Left cardiac atrium (tissue), 4 donors: ENCODE measurements around the gene RMDN2. TPM values are rescaled to one million over a fixed set of nuclear protein-coding genes. Genes with fewer than 3 reads are reported as not detected.
"Not testable (repeated sequence)": the region's sequence is repeated elsewhere in the genome, so short reads cannot be mapped to it uniquely, and the experiment has no call there.

Experiments used
- ATAC-seq, 2 donors: fragments of 200-7000 bp; cut with Tn5 transposase; one replicate each; pipeline ENCODE4 v1.9.1; 2020; ENCODE audit warnings: mild to moderate bottlenecking in 2 of 2, moderate library complexity in 2 of 2
- DNase-seq: peaks from one replicate; pipeline ENCODE4 v3.0.0-alpha.2; 2020
- intact Hi-C, 2 donors: fragments of 100-400 bp; cut with DNase I; formaldehyde crosslinking; loops; one replicate each; pipeline versions ENCODE4 v1.14.1 to v1.15.1; 2022 to 2023
- total RNA-seq, 2 donors: library from RNA; stranded (reverse); fragmentation: NEBNext Ultra II Directional; extraction: Animal tissue kit (Norgen Biotek cat#: 25700); gene quantifications; one replicate each; pipeline ENCODE4 v1.2.1, GENCODE V29; 2021
- donor health status: DM: no; HTN: yes; CAD: no.
- donor health status: DM: no; HTN: yes; CAD: no; lungs with severe emphysema.
- donor health status: DM: yes; HTN: yes; CAD: no.
- donor health status: Dilated cardiomyopathy.

Gene RMDN2
- total RNA-seq, 2 donors from 2014 or later: 4.6 to 5.8 TPM

DNA sequence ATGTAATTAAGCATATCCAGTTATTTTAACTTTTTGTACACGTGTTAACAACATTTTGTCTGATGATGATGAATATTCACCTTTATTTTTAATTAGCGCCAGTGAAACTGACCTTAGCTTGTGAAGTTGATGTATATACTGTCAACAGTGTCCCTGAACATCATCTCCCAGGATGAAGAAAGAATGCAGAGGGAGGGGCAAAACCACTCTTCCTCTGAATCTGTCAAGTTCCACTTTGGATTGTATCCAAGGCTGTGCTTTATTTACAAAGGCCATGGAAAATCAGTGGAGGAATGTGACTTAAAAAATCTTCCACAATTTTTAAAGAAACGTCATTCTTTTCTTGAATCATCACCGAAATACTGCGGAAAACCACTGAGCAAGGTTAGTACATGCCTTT, 4.5 kb upstream of the RMDN2 start:
- intact Hi-C loops: no loop called here
- DNase-seq: no peak
- ATAC-seq: no peak

DNA sequence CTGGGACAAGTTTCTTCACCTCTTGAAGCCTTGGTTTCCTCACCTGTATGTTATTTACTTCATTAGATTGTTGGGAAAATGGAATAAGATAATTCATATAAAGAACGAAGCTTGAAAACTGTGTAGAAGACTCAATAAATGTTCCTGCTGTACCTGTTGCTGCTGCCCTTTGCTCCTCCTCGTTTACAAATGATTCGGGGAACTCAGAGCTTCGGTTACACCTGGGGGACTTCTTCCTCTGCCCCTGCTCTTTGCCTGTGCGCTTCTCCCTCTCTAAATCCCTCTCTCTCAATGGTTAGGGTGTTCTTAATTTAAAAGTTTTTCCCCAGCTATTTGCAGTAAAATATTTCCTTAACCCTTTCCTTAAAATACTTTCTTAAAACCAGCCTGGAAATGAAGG, 3.3 kb upstream of the RMDN2 start:
- intact Hi-C loops: no loop called here
- no peak for ATAC-seq
- DNase-seq: no peak

DNA sequence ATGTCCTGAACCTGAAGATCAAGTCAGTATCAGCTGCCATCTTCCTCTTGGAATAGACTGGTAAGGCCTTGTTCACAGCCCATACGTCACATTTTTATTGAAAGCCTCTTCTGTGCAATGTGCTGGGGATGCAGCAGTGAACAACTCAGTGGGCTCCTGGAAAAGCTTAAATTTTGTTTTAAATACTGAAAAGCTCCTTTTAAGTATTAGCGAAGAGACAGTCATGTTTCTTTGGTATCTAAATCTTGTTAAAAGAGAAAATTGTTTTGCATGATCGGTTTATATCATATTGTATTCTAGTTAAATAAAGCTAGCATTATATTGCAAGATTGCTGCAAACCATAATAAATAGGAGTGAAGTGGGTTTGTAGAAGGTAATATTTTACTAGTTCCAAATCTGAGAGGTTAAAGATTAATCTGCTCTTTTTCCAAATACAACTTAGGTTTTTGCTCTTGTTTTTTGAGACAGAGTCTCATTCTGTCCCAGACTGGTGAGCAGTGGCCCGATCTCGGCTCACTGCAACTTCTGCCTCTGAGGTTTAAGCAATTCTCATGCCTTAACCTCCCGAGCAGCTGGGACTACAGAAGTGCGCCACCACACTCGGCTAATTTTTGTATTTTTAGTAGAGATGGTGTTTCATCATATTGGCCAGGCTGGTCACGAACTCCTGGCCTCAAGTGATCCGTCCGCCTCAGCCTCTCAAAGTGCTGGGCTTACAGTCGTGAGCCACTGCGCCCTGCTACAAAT, 1.6 kb upstream of the RMDN2 start:
- ATAC-seq (no peak), DNase-seq (no peak)
- intact Hi-C loops: no loop called here

DNA sequence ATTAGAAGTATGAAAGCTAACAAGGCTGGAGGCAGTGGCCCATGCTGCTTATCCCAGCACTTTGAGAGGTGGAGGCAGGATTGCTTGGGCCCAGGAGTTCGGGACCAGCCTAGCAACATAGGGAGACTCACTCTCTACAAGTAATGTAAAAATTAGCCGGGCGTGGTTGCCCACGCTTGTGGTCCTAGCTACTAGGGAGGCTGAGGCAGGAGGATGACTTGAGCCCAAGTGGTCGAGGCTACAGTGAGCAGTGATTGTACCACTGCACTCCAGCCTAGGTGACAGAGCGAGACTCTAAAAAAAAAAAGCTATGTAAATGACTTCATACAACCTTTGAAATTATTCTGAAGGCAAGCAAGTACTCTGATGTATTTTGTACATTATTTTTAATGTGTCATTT, 1.5 kb downstream of the RMDN2 start:
- ATAC-seq (no peak), DNase-seq (no peak)
- intact Hi-C loops: no loop called here

DNA sequence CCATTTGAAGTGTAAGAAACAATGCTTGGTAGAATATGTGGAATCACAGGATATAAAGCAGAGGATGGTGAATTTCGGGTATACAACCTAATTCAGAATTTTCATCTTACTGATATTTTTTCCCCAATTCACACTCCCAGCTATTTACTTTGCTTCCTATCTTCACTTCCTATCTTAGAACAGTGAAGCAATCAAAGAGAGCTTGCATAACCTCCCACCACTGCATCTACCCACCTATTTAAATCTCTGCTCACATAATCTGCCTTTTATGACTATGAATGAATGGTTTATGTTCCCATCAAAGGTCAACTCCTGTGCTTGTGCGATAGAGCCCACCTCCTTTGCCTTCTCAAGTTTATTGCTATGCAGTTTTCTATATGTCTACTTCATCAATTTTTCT, 3.3 kb downstream of the RMDN2 start:
- intact Hi-C loops: no loop called here
- DNase-seq (no peak), ATAC-seq (no peak)

DNA sequence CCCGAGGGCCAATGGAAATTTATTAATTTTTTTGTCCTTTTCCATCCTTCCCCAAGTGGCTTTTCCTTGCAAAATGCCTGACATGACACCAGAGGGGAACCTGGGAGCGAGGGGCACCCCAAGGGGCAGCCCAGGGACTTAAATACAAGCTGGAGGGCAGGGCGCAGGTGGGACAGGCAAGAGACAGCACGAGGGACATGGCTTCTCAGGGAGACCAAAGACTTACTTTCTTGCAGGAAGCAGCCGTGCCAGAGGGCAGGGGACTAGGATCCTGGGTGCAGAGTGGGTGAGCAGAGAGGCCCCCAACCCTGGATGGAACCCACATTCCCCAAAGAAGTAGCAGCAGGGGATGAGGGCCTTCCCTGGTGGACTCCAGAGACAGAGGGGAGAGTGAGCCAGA, 5.3 kb downstream of the RMDN2 start:
- ATAC-seq, DNase-seq, intact Hi-C loops: not testable (repeated sequence)

DNA sequence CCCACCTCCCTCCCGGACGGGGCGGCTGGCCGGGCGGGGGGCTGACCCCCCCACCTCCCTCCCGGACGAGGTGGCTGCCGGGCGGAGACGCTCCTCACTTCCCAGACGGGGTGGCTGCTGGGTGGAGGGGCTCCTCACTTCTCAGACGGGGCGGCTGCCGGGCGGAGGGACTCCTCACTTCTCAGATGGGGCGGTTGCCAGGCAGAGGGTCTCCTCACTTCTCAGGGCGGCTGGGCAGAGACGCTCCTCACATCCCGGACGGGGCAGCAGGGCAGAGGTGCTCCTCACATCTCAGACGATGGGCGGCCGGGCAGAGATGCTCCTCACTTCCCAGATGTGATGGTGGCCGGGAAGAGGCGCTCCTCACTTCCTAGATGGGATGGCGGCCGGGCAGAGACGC, 7.8 kb downstream of the RMDN2 start:
- intact Hi-C loops, DNase-seq: not testable (repeated sequence)

DNA sequence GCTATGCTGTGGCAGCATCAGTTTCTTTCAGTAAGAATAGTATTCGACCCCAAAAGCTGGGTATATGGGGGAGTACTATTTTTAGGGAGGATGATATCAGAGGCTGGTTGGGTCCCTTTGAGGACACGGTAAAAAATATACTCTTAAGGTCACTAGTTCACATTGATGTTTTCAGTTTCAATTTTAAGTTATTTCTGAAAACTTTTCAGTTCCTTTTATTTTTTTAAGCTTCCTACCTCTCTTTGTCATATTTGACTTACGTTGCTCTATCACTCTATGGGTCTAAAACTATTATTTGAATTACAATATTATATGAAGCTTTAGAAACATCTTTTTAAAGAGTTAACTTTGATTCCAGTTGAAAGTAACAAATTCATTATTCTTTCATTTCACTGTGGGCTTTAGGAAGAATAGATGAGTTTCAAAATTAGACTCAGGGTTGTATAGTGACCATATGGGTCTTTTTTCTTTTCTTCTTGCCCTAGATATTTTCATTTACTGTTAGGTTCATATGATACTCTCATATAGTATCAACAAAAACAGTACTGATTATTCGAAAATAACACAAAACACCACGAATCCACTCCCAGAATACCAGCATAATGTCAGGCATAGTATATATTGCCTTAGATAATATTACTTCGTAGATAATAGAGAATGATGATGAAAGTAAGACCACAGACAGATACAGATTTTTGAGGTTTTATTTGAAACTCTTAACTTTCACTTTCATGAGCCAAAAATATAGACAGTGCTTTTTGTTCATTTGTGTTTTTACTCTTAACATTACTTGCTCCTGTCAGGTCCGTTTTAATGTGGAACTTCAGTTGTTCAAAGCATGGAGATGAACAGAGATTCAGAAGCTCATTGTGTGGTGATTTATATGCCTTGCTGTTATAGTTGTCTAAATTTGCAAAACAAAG, 9.8 kb downstream of the RMDN2 start:
- intact Hi-C loops: no loop called here
- ATAC-seq: no peak

More for the DNA sequence above, 7.8 kb downstream of the RMDN2 start:
- not testable (repeated sequence) for ATAC-seq

DNA sequence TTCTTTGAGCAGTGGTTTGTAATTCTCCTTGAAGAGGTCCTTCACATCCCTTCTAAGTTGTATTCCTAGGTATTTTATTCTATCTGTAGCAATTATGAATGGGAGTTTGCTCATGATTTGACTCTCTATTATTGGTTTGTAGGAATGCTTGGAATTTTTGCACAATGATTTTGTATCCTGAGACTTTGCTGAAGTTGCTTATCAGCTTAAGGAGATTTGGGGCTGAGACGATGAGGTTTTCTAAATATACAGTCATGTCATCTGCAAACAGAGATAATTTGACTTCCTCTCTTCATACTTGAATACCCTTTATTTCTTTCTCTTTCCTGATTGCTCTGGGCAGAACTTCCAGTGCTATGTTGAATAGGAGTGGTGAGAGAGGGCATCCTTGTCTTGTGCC, 12.5 kb downstream of the RMDN2 start:
- DNase-seq, intact Hi-C loops, ATAC-seq: not testable (repeated sequence)

More for the DNA sequence above, 9.8 kb downstream of the RMDN2 start:
- no peak for DNase-seq

DNA sequence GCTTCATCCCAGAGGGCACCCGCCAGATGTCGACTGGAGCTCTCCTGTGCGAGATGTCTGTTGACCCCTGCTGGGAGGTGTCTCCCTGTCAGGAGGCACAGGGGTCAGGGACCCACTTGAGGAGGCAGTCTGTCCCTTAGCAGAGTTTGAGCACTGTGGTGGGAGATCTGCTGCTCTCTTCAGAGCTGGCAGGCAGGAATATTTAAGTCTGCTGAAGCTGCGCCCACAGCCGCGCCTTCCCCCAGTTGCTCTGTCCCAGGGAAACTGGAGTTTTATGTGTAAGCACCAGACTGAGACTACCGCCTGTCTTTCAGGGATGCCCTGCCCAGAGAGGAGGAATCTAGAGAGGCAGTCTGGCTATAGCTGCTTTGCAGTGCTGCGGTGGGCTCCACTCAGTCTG, 16.2 kb downstream of the RMDN2 start:
- intact Hi-C loops, DNase-seq, ATAC-seq: not testable (repeated sequence)

DNA sequence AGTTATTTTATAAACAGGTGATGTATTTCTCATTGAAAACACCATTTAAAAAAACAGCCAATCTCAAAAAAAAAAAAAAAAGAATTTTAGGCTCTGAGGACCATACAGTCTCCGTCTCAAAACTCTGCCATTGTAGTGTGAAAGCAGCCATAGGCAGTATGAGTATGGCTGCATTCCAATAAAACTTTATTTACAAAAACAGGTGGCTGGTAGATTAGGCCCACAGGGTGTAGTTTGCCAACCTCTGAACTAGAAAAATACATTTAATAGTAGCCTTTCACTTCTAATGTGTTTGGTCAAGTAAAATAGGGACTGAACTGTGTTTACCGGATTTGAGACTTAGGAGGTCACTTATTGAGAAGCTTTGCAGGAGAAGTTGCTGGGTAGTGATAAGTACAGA, 19.2 kb downstream of the RMDN2 start:
- intact Hi-C loops: no loop called here
- DNase-seq: no peak
- ATAC-seq: no peak

DNA sequence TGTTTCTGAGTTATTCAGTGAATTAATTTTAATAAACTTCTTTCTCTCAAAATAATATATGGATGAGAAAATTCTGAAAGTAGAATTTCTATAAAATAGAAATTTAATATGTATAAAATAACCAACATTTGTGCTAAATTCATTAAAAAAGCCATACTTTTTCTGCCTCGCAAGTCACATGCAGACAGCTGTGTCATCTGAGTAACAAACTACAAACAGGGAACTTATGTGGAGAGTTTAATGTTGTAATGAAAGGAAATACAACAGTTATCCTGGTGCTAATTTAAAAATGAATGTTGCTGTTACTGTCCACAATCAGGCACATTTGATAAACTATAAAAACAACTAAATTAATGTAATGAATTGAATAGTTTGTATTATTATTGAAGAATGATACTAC, 22.2 kb downstream of the RMDN2 start:
- DNase-seq (no peak), ATAC-seq (no peak)
- intact Hi-C loops: no loop called here

DNA sequence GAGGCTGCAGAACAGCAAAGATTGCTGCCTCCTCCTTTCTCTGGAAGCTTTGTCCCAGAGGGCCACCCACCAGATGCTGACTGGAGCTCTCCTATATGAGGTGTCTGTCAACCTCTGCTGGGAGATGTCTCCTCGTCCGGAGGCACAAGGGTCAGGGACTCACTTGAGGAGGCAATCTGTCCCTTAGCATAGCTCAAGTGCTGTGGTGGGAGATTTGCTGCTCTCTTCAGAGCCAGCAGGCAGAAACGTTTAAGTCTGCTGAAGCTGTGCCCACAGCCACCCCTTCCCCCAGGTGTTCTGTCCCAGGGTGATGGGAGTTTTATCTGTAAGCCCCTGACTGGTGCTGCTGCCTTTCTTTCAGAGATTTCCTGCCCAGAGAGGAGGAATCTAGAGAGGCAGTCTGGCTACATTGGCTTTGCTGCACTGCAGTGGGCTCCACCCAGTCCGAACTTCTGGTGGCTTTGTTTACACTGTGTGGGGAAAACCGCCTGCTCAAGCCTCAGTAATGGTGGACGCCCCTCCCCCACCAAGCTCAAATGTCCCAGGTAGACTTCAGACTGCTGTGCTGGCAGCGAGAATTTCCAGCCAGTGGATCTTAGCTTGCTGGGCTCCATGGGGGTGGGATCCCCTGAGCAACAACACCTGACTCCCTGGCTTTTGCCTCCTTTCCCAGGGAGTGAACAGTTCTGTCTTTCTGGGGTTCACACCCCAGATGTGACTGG, 37.1 kb downstream of the RMDN2 start:
- ATAC-seq, intact Hi-C loops, DNase-seq: not testable (repeated sequence)

DNA sequence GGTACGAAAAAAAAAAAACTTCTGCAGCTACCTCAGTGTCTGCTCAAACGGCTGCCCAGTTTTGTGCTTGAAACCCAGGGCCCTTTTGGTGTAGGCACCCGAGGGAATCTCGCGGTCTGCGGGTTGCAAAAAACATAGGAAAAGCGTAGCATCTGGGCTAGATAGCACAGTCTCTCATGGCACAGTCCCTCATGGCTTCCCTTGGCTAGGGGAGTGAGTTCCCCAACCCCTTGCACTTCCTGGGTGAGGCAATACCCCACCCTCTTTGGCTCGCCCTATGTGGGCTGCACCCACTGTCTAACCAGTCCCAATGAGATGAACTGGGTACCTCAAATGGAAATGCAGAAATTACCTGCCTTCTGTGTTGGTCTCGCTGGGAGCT, 37.6 kb downstream of the RMDN2 start:
- DNase-seq, intact Hi-C loops, ATAC-seq: not testable (repeated sequence)

DNA sequence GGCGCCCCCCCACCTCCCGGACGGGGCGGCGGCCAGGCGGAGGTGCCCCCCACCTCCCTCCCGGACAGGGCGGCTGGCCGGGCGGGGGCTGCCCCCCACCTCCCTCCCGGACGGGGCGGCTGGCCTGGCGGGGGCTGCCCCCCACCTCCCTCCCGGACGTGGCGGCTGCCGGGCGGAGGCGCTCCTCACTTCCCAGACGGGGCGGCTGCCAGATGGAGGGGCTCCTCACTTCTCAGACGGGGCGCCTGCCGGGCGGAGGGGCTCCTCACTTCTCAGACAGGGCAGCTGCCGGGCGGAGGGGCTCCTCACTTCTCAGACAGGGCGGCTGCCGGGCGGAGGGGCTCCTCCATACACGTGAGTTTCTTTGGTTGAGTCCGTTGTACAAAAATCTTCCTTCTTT, 38.8 kb downstream of the RMDN2 start:
- DNase-seq, ATAC-seq, intact Hi-C loops: not testable (repeated sequence)

DNA sequence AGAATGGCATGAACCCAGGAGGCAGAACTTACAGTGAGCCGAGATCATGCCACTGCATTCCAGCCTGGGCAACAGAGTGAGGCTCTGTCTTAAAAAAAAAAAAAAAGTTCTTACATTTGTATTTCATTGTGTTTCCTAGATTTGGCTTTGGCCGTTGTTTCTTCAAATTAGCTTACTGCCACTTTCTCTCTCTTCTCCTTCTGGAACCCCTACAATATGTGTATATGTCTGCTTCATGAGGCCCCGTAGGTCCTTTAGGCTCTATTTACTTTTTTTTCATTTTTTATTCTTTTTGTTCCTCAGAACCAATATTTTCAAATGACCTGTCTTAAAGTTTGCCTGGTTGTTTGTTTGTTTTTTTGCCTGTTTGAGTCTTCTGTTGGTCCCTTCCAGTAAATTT, 41.2 kb downstream of the RMDN2 start:
- intact Hi-C loops: no loop called here
- no peak for ATAC-seq
- DNase-seq: no peak

DNA sequence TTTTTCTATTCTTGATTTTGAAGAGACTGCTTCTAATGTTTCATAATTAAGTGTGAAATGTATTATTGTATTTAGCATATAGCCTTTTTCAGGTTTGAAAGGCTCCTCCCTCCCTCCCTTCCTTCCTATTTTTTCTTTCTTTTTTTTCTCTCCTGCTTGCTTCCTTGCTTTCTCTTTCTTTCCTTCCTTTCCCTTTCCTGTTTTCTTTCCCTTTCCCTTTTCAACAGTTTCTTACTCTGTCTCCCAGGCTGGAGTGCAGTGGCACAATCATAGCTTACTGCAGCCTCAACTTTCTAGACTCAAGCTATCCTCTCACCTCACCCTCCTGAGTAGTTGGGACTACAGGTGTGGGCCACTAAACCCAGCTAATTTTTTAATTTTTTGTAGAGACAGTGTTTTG, 44.6 kb downstream of the RMDN2 start:
- intact Hi-C loops: no loop called here
- DNase-seq (no peak), ATAC-seq (no peak)

DNA sequence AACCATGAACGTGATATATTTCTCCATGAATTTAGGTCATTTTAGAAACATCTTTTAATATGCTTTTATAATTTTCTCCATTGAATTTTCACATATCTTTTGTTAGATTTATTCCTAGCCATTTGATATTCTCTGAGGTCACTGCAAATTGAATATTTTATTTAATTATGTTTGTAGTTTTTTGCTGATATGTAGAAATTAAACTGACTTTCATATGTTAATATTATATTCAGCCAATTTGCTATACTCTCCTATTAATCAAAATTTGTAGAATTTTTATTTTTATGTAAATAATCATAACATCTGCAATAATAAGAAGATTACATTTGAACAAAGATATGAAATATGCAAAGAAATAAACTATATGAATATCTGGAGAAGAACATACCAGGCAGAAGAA, 46.9 kb downstream of the RMDN2 start:
- no peak for ATAC-seq
- no peak for DNase-seq
- intact Hi-C loops: no loop called here

DNA sequence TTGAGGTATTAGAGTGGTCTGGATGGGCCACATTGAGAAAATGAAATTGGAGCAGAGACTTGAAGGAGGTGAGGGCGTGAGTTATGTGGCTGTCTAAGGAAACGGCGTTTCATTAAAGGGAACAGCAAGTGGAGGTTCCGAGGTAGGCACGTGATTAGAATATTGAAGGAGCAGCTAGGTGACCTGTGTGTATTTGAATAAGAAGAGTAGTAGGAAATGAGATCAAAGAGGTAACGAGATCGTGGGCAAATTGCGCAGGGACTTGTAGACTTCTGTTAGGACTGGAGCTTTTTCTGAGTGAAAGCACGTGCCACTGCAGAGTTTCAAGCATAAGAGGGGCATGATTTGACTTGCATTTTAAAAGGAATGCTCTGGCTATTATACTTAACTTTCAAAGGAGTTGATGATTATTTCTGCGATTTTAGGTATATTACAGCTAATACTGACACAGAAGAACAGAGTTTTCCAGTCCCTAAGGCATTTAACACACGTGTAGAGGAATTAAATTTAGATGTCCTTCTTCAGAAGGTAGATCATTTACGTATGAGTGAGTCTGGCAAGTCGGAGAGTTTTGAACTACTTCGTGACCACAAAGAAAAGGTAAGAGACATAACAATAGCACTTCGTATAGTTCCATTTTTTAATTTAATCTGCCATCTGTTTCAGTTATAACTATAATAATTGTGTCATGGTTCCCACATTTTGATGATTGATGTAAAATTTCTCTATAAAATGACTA, 48.7 kb downstream of the RMDN2 start:
- DNase-seq: no peak
- intact Hi-C loops: no loop called here
- no peak for ATAC-seq
